Calu3 (cell line): Measurements from ENCODE around the gene NME5. TPM values are rescaled to one million over a fixed set of nuclear protein-coding genes. Genes with fewer than 3 reads are reported as not detected.

Experiments used
- BruUV-seq: library from RNA; stranded (reverse); fragments of 400-500 nt; replicated peaks from 2 replicates; lab custom pipeline; 2021; lab: Mats Ljungman, UMichigan
- CTCF ChIA-PET: fragments of 300-600 bp; sonication (Branson Sonifier 250); formaldehyde crosslinking; loops from one replicate; lab custom pipeline; 2022; ENCODE audit warnings: antibody characterized with exemption; lab: Charles Lee
- DNase-seq: peaks from one replicate; pipeline ENCODE4 v3.0.0; 2022
- H3K27ac Mint-ChIP-seq: one replicate; pipeline ENCODE4 v1.8.0; 2022; ENCODE audit warnings: mixed read lengths; ENCODE audit not compliant: unreplicated experiment
- H3K27me3 Mint-ChIP-seq: one replicate; pipeline ENCODE4 v1.8.0; 2022; ENCODE audit warnings: mixed read lengths; ENCODE audit not compliant: unreplicated experiment
- H3K36me3 Mint-ChIP-seq: one replicate; pipeline ENCODE4 v1.8.0; 2022; ENCODE audit warnings: mild to moderate bottlenecking, moderate library complexity, mixed read lengths; ENCODE audit not compliant: insufficient read depth, unreplicated experiment
- H3K4me1 Mint-ChIP-seq: one replicate; pipeline ENCODE4 v1.8.0; 2022; ENCODE audit warnings: mild to moderate bottlenecking, low read depth, mixed read lengths; ENCODE audit not compliant: unreplicated experiment
- H3K4me3 Mint-ChIP-seq: one replicate; pipeline ENCODE4 v1.8.0; 2022; ENCODE audit warnings: mild to moderate bottlenecking, low read depth, moderate library complexity, mixed read lengths; ENCODE audit not compliant: unreplicated experiment
- H3K9me3 Mint-ChIP-seq: one replicate; pipeline ENCODE4 v1.8.0; 2022; ENCODE audit warnings: low read depth, mixed read lengths; ENCODE audit not compliant: unreplicated experiment
- CTCF ChIP-seq: fragments of 200-600 bp; IDR thresholded peaks from one replicate; pipeline ENCODE4 v1.8.0; 2022; ENCODE audit warnings: antibody characterized with exemption; ENCODE audit not compliant: unreplicated experiment
- intact Hi-C: fragments of 100-400 bp; cut with micrococcal nuclease; formaldehyde crosslinking; loops from one replicate; pipeline ENCODE4 v1.10.0; 2022; ENCODE audit not compliant: unreplicated experiment
- total RNA-seq: library from RNA; stranded (reverse); gene quantifications from 2 replicates; pipeline ENCODE4 v1.2.3, GENCODE V29; 2022

The NME5 gene
- total RNA-seq, 1 experiment from 2014 or later = 3.9 TPM

- no TSS peak for BruUV-seq
- DNase-seq = no peak
- H3K9me3 Mint-ChIP-seq = no peaks in the 10 kb centered on the region
- no peak overlapping the region for H3K27ac Mint-ChIP-seq
- TF ChIP-seq CTCF = no peak
- peaks cover 34% of the 10 kb centered on the region for H3K27me3 Mint-ChIP-seq
- intact Hi-C loops = no loop called here
- H3K4me3 Mint-ChIP-seq = no peak overlapping the region
- H3K36me3 Mint-ChIP-seq = no peaks in the 10 kb centered on the region
- no peaks in the 10 kb centered on the region for H3K4me1 Mint-ChIP-seq
- CTCF ChIA-PET = no interaction called here
These were observed 27.3 kb downstream of the NME5 start for GRCh38 chr5:138111937-138112336.

- TF ChIP-seq CTCF = no peak
- no peak overlapping the region for H3K27ac Mint-ChIP-seq
- intact Hi-C loops = no loop called here
- peaks cover 34% of the 10 kb centered on the region for H3K27me3 Mint-ChIP-seq
- H3K9me3 Mint-ChIP-seq = no peaks in the 10 kb centered on the region
- CTCF ChIA-PET = no interaction called here
- H3K36me3 Mint-ChIP-seq = no peaks in the 10 kb centered on the region
- no peaks in the 10 kb centered on the region for H3K4me1 Mint-ChIP-seq
- no TSS peak for BruUV-seq
- no peak for DNase-seq
- H3K4me3 Mint-ChIP-seq = no peak overlapping the region
These were observed 28.0 kb downstream of the NME5 start for GRCh38 chr5:138111181-138111580.

GRCh38 chr5:138110266-138110963 is 28.8 kb downstream of the NME5 start:
- H3K27ac Mint-ChIP-seq = no peak overlapping the region
- no peak for TF ChIP-seq CTCF
- peaks cover 34% of the 10 kb centered on the region for H3K27me3 Mint-ChIP-seq
- H3K36me3 Mint-ChIP-seq = no peaks in the 10 kb centered on the region
- H3K9me3 Mint-ChIP-seq = no peaks in the 10 kb centered on the region
- no peak overlapping the region for H3K4me3 Mint-ChIP-seq
- BruUV-seq = no TSS peak
- intact Hi-C loops = no loop called here
- CTCF ChIA-PET = interaction anchor here (0.7 kb wide), 1 partner anchor 465 kb away, joined by 3 read pairs; no protein-coding TSS in a partner anchor
- no peaks in the 10 kb centered on the region for H3K4me1 Mint-ChIP-seq
- no peak for DNase-seq

GRCh38 chr5:138109463-138110265 is 29.6 kb downstream of the NME5 start:
- peaks cover 34% of the 10 kb centered on the region for H3K27me3 Mint-ChIP-seq
- no peaks in the 10 kb centered on the region for H3K36me3 Mint-ChIP-seq
- no TSS peak for BruUV-seq
- H3K27ac Mint-ChIP-seq = no peak overlapping the region
- CTCF ChIA-PET = no interaction called here
- no peak for TF ChIP-seq CTCF
- intact Hi-C loops = no loop called here
- H3K4me3 Mint-ChIP-seq = no peak overlapping the region
- H3K9me3 Mint-ChIP-seq = no peaks in the 10 kb centered on the region
- H3K4me1 Mint-ChIP-seq = no peaks in the 10 kb centered on the region
- DNase-seq = no peak
